ENCODE measurements around the gene GOLPH3L. TPM values are rescaled to one million over a fixed set of nuclear protein-coding genes. Genes with fewer than 3 reads are reported as not detected.

Gene GOLPH3L
- total RNA-seq: 13.6 and 15.3 TPM in 2 replicates

GRCh38 chr1:150696995-150697927 is at the start of gene GOLPH3L:
GOLPH3L (minus strand) TSS chr1:150697154; CDS start chr1:150694838, 2,316 bp downstream.

GRCh38 chr1:150720703-150721102 is 23.7 kb upstream of the GOLPH3L start, which contains the start of gene HORMAD1:
HORMAD1 (minus strand) TSS chr1:150720895; CDS start chr1:150719505, 1,390 bp downstream.

GRCh38 chr1:150629115-150629928 is 67.6 kb downstream of the GOLPH3L start, which contains the start of gene ENSA:
ENSA (minus strand) TSS chr1:150629612; CDS start chr1:150629470, 142 bp downstream.

Other genes starting within 250 kb of the GOLPH3L start
- 19.3 and 27.0 TPM in 2 replicates for gene TARS2, start 209.7 kb downstream of the GOLPH3L start, total RNA-seq
- 27.8 and 74.4 TPM in 2 replicates for gene ECM1, start 189.0 kb downstream of the GOLPH3L start, total RNA-seq
- 1.5 TPM in 1 of 2 replicates, not detected in the other for gene FALEC, start 181.4 kb downstream of the GOLPH3L start, total RNA-seq
- 21.5 and 30.8 TPM in 2 replicates for gene ADAMTSL4, start 147.7 kb downstream of the GOLPH3L start, total RNA-seq
- 190 and 202 TPM in 2 replicates for gene MCL1, start 117.5 kb downstream of the GOLPH3L start, total RNA-seq
- 50.9 and 161 TPM in 2 replicates for gene ENSA, start 67.5 kb downstream of the GOLPH3L start, total RNA-seq
- not detected in 2 replicates for gene HORMAD1, start 23.7 kb upstream of the GOLPH3L start, total RNA-seq
- 2.3 and 6.1 TPM in 2 replicates for gene CTSS, start 68.6 kb upstream of the GOLPH3L start, total RNA-seq
- gene CTSK, start 111.1 kb upstream of the GOLPH3L start, total RNA-seq: 224 and 295 TPM in 2 replicates
- 46.3 and 54.3 TPM in 2 replicates for gene ARNT, start 179.4 kb upstream of the GOLPH3L start, total RNA-seq
- not detected in 2 replicates for gene CTXND2, start 190.0 kb upstream of the GOLPH3L start, total RNA-seq
- 35.9 and 42.5 TPM in 2 replicates for gene SETDB1, start 229.2 kb upstream of the GOLPH3L start, total RNA-seq

Data from smooth muscle cell of trachea (primary cell).